22Rv1 (cell line): ENCODE results near the gene MORN1.

Experiments used
- H3K27ac ChIP-seq: fragments of 450-650 bp; 2 replicates; pipeline ENCODE4 v1.5.1; 2017
- ZFX ChIP-seq: fragments of 450-650 bp; IDR thresholded peaks from 2 replicates; pipeline ENCODE4 v1.6.1; 2017; ENCODE audit warnings: antibody characterized with exemption, borderline replicate concordance
- TF ChIP-seq, protein P1 (sequence below): fragments of 450-650 bp; IDR thresholded peaks from 2 replicates; pipeline ENCODE4 v1.5.1; 2017; ENCODE audit warnings: mild to moderate bottlenecking

The MORN1 gene

GRCh38 chr1:2279210-2279639, 112.1 kb downstream of the MORN1 start:
- H3K27ac ChIP-seq, result no peak overlapping the region
- no peak for TF ChIP-seq ZFX
- TF ChIP-seq, protein P1, sequence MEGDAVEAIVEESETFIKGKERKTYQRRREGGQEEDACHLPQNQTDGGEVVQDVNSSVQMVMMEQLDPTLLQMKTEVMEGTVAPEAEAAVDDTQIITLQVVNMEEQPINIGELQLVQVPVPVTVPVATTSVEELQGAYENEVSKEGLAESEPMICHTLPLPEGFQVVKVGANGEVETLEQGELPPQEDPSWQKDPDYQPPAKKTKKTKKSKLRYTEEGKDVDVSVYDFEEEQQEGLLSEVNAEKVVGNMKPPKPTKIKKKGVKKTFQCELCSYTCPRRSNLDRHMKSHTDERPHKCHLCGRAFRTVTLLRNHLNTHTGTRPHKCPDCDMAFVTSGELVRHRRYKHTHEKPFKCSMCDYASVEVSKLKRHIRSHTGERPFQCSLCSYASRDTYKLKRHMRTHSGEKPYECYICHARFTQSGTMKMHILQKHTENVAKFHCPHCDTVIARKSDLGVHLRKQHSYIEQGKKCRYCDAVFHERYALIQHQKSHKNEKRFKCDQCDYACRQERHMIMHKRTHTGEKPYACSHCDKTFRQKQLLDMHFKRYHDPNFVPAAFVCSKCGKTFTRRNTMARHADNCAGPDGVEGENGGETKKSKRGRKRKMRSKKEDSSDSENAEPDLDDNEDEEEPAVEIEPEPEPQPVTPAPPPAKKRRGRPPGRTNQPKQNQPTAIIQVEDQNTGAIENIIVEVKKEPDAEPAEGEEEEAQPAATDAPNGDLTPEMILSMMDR, result no peak

GRCh38 chr1:2278591-2279209, 112.7 kb downstream of the MORN1 start:
- no peak for TF ChIP-seq ZFX
- TF ChIP-seq, protein P1, result no peak
- no peak overlapping the region for H3K27ac ChIP-seq

GRCh38 chr1:2277741-2278488, 113.4 kb downstream of the MORN1 start:
- H3K27ac ChIP-seq, result no peak overlapping the region
- TF ChIP-seq, protein P1, result no peak
- no peak for TF ChIP-seq ZFX

DNA sequence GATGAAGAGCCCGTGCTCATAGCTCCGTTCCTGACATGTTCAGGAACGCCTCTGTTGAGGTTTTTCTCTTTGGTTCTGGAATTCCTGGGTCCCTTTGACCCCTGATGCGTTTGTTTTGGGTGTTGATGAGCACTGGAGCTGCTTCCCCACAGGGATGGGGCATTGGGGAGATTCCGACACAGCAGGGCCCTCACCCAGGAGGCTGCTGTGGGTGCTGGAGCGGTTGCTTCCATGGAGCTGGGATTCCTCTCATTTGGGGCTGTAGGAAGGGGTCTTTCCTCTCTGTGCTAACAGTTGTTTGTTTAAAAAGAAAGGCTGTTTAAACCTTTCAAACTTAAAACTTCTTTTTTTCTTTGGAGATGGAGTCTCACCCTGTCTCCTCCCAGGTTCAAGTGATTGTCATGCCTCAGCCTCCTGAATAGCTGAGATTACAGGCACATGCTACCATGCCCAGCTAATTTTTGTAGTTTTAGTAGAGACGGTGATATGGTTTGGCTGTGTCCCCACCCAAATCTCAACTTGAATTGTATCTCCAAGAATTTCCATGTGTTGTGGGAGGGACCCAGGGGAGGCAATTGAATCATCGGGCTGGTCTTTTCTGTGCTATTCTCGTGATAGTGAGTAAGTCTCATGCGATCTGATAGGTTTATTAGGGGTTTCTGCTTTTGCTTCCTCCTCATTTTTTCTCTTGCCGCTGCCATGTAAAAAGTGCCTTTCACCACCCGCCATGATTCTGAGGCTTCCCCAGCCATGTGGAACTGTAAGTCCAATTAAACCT, 114.4 kb downstream of the MORN1 start:
- TF ChIP-seq ZFX, result no peak
- TF ChIP-seq, protein P1, result no peak
- H3K27ac ChIP-seq, result no peak overlapping the region

DNA sequence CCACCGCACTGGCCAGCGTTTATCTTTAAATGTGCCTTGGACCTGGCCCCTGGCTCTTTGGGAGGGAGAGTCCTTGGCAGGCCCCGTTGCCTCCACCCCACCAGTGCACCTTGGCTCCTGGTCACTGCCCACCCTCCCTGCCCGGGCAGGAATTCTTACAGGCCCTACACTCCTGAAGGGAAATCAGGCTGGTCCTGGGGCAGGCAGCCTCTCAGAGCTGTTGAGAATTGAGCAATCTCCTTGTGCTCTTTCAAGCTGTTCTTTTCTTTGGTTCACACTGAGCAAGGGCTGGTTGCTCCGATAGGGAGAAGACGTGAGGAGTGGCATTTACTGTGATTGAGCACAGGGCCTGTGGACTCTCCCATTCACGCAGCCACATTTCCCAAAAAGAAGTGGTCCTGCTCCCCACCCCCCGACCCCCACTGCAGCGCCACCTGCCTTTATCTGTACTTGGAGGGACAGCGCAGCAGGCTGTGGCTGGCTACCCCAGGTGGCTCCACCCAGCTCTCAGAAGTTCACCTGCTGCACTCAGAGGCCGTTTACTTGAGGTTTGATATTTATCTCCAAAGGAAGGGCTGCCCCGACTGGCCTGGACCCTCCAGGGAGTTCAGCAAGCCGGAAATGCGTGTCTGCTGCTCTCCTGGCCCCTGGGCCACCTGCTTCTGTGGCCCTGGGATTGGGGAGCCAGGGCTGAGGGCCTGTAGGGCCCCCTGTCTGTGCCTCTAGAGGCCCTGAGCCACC, 115.4 kb downstream of the MORN1 start:
- TF ChIP-seq, protein P1, result no peak
- no peak for TF ChIP-seq ZFX
- H3K27ac ChIP-seq, result no peak overlapping the region

- TF ChIP-seq, protein P1, result no peak
- no peak for TF ChIP-seq ZFX
Measured at GRCh38 chr1:2274929-2275475, 116.4 kb downstream of the MORN1 start.

More at GRCh38 chr1:2274929-2275475, 116.4 kb downstream of the MORN1 start:
- H3K27ac ChIP-seq, result no peak overlapping the region
